Uterus (tissue), 2 donors: ENCODE measurements around the gene RAB44.

Source experiments
- POLR2A ChIP-seq, 2 donors: fragments of 450-650 bp; IDR thresholded peaks; one replicate each; pipeline ENCODE4 v1.6.1; 2016; ENCODE audit warnings: antibody characterized with exemption in 2 of 2, mild to moderate bottlenecking in 1 of 2, moderate library complexity in 1 of 2
- TF ChIP-seq, protein P1 (sequence below), 4 experiments: fragments of 200-600 bp in 2 of 4; fragments of 450-650 bp in 2 of 4; sonication (generic) in 2 of 4; IDR thresholded peaks; one replicate each; pipeline ENCODE4 v1.5.1; 2016 to 2019; ENCODE audit warnings: antibody characterized with exemption in 4 of 4, mild to moderate bottlenecking in 2 of 4, moderate library complexity in 1 of 4

DNA sequence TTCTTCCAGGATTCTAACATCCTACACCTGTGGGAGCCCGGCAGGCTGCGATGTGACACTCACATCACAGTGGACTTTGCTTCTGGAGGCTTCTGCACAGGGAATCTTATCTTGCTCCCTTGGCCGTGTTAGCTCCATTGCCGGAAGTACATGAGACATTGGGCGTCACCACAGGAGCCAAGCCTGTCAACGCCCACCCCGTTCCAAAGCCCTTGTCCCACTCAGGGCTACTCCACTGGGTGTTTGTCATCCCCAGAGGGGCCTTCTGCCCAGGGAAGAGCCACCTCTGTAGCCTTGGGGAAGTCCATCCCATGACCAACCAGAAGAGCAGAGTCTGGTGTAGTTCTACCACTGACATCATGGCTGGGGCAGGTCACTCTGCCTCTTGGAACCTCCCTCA is 1.7 kb downstream of the RAB44 start:
- TF ChIP-seq, protein P1, sequence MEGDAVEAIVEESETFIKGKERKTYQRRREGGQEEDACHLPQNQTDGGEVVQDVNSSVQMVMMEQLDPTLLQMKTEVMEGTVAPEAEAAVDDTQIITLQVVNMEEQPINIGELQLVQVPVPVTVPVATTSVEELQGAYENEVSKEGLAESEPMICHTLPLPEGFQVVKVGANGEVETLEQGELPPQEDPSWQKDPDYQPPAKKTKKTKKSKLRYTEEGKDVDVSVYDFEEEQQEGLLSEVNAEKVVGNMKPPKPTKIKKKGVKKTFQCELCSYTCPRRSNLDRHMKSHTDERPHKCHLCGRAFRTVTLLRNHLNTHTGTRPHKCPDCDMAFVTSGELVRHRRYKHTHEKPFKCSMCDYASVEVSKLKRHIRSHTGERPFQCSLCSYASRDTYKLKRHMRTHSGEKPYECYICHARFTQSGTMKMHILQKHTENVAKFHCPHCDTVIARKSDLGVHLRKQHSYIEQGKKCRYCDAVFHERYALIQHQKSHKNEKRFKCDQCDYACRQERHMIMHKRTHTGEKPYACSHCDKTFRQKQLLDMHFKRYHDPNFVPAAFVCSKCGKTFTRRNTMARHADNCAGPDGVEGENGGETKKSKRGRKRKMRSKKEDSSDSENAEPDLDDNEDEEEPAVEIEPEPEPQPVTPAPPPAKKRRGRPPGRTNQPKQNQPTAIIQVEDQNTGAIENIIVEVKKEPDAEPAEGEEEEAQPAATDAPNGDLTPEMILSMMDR (IDR thresholded peaks at IDR 0.05), result no peak
- TF ChIP-seq POLR2A (IDR thresholded peaks at IDR 0.05), result no peak
